Testis (tissue), 2 donors: ENCODE data around the gene AOAH.

Source experiments
- CTCF ChIP-seq, 3 experiments: fragments of 450-650 bp in 2 of 3; fragments of 200-600 bp in 1 of 3; sonication (generic) in 1 of 3; IDR thresholded peaks; one replicate each; pipeline ENCODE4 v1.5.1; 2016 to 2019; ENCODE audit warnings: antibody characterized with exemption in 3 of 3, mild to moderate bottlenecking in 2 of 3, moderate library complexity in 1 of 3
- POLR2A ChIP-seq: fragments of 450-650 bp; IDR thresholded peaks from one replicate; pipeline ENCODE4 v1.6.1; 2017; ENCODE audit warnings: antibody characterized with exemption, mild to moderate bottlenecking, moderate library complexity

GRCh38 chr7:36533717-36534116, 190.6 kb downstream of the AOAH start:
- TF ChIP-seq CTCF (IDR thresholded peaks at IDR 0.05) = no peak
- TF ChIP-seq POLR2A = no peak
